Measurements from ENCODE around the gene TBL3.

- TF ChIP-seq, protein P1, sequence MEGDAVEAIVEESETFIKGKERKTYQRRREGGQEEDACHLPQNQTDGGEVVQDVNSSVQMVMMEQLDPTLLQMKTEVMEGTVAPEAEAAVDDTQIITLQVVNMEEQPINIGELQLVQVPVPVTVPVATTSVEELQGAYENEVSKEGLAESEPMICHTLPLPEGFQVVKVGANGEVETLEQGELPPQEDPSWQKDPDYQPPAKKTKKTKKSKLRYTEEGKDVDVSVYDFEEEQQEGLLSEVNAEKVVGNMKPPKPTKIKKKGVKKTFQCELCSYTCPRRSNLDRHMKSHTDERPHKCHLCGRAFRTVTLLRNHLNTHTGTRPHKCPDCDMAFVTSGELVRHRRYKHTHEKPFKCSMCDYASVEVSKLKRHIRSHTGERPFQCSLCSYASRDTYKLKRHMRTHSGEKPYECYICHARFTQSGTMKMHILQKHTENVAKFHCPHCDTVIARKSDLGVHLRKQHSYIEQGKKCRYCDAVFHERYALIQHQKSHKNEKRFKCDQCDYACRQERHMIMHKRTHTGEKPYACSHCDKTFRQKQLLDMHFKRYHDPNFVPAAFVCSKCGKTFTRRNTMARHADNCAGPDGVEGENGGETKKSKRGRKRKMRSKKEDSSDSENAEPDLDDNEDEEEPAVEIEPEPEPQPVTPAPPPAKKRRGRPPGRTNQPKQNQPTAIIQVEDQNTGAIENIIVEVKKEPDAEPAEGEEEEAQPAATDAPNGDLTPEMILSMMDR (IDR thresholded peaks at IDR 0.05; ENCODE audit: low read length): no peak
- no peak for TF ChIP-seq EZH2 (optimal IDR thresholded peaks at IDR 0.05; ENCODE audit: low read depth, low read length)
These were observed 36.8 kb downstream of the TBL3 start for GRCh38 chr16:2008631-2009163.

Measured in MM.1S (cell line).